ENCODE measurements around the gene ARFGAP2.

DNA sequence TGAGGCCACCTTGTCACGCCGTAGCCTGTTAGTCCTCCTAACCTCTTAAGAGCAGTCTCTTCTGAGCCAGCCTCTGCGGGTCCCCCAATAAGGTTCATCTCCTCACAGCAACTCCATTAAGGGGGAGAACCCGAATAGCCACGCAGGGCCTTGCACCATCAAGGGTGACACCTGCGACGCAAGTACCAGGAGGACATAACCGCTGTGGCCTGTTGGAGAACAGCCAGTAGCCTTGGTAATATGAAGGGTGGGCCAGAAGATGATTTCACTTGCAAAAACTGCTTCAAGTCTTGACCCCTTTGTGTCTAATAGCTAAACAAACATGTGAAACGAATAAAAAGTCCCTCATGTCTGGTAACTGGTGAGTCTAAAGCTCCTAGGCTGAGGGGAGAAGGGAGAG lies 14.8 kb downstream of the ARFGAP2 start:
- TF ChIP-seq, protein P1, sequence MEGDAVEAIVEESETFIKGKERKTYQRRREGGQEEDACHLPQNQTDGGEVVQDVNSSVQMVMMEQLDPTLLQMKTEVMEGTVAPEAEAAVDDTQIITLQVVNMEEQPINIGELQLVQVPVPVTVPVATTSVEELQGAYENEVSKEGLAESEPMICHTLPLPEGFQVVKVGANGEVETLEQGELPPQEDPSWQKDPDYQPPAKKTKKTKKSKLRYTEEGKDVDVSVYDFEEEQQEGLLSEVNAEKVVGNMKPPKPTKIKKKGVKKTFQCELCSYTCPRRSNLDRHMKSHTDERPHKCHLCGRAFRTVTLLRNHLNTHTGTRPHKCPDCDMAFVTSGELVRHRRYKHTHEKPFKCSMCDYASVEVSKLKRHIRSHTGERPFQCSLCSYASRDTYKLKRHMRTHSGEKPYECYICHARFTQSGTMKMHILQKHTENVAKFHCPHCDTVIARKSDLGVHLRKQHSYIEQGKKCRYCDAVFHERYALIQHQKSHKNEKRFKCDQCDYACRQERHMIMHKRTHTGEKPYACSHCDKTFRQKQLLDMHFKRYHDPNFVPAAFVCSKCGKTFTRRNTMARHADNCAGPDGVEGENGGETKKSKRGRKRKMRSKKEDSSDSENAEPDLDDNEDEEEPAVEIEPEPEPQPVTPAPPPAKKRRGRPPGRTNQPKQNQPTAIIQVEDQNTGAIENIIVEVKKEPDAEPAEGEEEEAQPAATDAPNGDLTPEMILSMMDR (IDR thresholded peaks at IDR 0.05 in 2 of 3, conservative IDR thresholded peaks at IDR 0.05 in 1 of 3; ENCODE audit: insufficient read depth in 2 of 3, low read depth in 1 of 3, low read length in 3 of 3): no peak
- TF ChIP-seq, protein P2, sequence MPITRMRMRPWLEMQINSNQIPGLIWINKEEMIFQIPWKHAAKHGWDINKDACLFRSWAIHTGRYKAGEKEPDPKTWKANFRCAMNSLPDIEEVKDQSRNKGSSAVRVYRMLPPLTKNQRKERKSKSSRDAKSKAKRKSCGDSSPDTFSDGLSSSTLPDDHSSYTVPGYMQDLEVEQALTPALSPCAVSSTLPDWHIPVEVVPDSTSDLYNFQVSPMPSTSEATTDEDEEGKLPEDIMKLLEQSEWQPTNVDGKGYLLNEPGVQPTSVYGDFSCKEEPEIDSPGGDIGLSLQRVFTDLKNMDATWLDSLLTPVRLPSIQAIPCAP (CRISPR knock-in tag; IDR thresholded peaks at IDR 0.05; ENCODE audit: borderline replicate concordance): no peak
- no peak for TF ChIP-seq EZH2 (IDR thresholded peaks at IDR 0.05; ENCODE audit: borderline replicate concordance, low read depth, low read length)
- TF ChIP-seq BHLHE40 (IDR thresholded peaks at IDR 0.05; ENCODE audit: low read length): no peak
- no peak for TF ChIP-seq CREB1 (IDR thresholded peaks at IDR 0.05)
- TF ChIP-seq CREB1 (CRISPR knock-in tag; IDR thresholded peaks at IDR 0.05): no peak
- no peak for TF ChIP-seq EP300 (IDR thresholded peaks at IDR 0.05; ENCODE audit: low read length)
- no peak for TF ChIP-seq TRIM24 (IDR thresholded peaks at IDR 0.05)
- no peak for TF ChIP-seq XRCC5 (IDR thresholded peaks at IDR 0.05; ENCODE audit: low read depth, low read length)
- no peak for TF ChIP-seq FOSL1 (tag; conservative IDR thresholded peaks at IDR 0.05)
- TF ChIP-seq, protein P3, sequence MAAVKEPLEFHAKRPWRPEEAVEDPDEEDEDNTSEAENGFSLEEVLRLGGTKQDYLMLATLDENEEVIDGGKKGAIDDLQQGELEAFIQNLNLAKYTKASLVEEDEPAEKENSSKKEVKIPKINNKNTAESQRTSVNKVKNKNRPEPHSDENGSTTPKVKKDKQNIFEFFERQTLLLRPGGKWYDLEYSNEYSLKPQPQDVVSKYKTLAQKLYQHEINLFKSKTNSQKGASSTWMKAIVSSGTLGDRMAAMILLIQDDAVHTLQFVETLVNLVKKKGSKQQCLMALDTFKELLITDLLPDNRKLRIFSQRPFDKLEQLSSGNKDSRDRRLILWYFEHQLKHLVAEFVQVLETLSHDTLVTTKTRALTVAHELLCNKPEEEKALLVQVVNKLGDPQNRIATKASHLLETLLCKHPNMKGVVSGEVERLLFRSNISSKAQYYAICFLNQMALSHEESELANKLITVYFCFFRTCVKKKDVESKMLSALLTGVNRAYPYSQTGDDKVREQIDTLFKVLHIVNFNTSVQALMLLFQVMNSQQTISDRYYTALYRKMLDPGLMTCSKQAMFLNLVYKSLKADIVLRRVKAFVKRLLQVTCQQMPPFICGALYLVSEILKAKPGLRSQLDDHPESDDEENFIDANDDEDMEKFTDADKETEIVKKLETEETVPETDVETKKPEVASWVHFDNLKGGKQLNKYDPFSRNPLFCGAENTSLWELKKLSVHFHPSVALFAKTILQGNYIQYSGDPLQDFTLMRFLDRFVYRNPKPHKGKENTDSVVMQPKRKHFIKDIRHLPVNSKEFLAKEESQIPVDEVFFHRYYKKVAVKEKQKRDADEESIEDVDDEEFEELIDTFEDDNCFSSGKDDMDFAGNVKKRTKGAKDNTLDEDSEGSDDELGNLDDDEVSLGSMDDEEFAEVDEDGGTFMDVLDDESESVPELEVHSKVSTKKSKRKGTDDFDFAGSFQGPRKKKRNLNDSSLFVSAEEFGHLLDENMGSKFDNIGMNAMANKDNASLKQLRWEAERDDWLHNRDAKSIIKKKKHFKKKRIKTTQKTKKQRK (IDR thresholded peaks at IDR 0.05; ENCODE audit: borderline replicate concordance, low read depth, low read length): no peak
